Measurements from ENCODE around the gene TMEM131.
"Not testable (repeated sequence)": the region's sequence is repeated elsewhere in the genome, so short reads cannot be mapped to it uniquely, and the experiment has no call there.

The TMEM131 gene

GRCh38 chr2:97723156-97724072, 272.3 kb downstream of the TMEM131 start:
- DNase-seq (ENCODE audit: low read depth, low spot score), result no peak

DNA sequence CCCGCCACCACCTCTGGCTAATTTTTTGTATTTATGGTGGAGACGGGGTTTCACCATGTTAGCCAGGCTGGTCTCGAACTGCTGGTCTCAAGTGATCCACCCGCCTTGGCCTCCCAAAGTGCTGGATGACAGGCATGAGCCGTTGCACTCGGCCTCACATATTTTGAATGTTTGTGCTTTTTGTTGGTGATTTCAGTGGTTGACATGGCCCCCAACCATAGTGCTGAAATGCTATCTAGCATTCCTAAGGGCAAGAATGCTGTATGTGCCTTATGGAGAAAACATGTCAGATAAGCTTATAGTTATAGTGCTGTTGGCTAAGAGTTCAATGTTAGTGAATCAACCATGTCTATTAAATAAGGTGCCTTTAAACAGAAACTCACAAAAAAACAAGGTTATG, 273.5 kb downstream of the TMEM131 start:
- no peak for DNase-seq (ENCODE audit: low read depth, low spot score)

DNA sequence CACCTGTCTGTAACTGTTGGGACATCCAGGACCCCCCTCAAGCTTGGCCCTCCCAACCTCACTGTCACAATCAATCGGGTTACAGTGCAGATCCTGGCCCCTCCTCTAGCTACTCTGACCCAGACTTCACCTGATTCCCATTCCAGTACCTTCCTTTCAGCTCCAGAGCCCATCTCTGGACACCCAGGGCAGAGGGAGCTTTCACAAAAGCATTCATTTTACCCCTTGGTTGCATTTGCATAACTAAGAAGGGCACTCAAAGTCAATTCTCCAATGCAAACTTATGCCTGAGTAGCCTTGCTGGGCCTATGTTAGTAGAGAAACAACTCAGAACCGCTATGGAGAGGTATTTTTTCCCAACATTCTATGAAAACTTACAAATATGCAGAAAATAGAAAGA, 275.0 kb downstream of the TMEM131 start:
- DNase-seq (ENCODE audit: low read depth, low spot score), result no peak

DNA sequence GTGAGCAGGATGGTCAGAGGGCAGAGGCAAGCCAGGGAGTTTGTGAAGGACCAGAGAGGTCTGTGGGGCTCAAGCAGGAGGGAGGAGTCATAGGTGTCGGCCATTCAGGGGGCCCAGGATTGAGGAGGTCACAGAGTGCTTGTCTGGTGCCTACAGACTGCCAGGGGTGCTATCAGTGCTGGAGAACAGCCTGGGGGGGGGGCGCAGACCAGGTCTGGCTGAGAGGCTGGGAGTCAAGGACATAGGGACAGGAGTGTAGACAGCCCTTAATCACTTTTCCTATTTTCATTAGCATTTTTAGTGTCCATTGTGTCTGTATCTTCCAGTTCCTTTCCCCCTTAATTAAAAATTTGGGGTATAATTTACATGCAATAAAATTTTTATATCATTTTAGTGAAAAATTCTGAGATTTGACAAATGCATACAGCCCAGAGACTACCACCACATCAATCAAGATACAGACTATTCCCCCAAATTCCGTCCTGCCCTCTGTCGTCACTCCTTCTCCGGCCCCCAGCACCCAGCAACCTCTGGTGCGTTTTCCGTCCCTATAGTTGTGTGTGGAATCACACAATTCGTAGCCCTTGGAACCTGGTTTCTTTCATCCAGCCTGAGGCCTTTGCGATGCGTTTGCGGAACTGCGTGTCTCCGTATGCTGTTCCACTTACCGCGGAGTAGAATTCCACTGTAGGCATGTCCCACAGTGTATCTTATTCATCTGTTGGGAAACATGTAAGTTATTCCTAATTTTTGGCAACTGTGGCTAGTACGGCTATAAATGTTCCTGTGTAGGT, 276.2 kb downstream of the TMEM131 start:
- DNase-seq (ENCODE audit: low read depth, low spot score), result no peak

DNA sequence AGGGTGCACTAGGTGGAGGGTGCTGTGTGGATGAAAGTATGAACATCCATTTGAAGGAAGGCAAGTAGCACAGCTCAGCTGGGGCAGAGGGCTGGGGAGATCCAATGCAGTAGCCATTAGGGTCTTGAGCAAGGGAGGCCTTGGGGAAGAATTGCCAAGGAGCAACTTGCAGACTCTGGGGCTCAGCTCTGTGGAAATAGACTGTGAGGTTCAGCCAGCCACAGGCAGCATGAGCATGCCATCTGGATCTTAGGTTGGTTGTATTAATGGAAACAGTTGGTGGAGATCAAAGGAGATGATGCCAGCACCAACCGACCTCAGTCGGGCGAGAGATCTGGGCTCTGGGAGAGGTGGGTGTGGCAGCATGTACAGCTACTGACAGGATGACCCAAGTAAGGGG, 276.8 kb downstream of the TMEM131 start:
- no peak for DNase-seq (ENCODE audit: low read depth, low spot score)

DNA sequence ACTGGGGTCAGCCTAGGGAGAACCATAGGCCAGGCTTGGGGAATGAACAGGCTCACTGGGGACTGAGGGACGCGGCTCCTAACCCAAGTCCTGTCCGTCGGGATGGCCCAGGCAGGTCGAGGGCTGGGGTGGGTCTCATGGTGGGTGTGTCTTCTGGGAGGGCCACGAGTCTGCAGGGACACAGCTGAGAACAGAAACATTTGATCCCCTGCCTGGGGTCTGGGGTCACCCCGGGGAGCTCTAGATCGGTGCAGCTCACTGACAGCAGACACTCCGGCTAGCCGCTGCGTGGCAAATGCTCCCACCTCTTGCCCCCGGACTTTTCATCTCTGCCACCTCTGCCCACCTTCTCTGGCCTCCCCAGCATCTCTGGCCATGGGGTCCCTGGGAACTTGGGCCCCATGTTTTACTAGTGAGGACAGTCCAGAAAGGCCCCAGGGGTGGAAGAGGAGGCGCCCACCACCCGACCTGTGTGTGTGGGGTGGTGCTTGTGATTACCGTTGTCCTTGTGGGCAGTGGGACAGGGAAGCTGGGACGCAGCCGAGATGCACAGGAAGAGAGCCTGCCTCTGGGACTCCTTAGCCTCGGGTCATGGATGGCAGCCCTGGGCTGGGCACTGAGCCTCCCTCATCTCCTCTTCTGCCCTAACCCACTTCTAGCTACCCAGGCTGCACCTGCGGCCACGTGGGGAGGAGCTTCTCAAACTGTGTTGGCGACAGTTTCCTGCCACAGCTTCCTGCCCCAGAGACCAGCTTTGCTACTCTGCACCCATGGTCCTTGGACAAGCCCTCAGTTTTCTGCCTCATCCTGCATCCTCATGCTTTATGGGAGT, 277.5 kb downstream of the TMEM131 start:
- no peak for DNase-seq (ENCODE audit: low read depth, low spot score)

- DNase-seq (ENCODE audit: low read depth, low spot score), result no peak
These were observed 278.1 kb downstream of the TMEM131 start for GRCh38 chr2:97717613-97717995.

DNA sequence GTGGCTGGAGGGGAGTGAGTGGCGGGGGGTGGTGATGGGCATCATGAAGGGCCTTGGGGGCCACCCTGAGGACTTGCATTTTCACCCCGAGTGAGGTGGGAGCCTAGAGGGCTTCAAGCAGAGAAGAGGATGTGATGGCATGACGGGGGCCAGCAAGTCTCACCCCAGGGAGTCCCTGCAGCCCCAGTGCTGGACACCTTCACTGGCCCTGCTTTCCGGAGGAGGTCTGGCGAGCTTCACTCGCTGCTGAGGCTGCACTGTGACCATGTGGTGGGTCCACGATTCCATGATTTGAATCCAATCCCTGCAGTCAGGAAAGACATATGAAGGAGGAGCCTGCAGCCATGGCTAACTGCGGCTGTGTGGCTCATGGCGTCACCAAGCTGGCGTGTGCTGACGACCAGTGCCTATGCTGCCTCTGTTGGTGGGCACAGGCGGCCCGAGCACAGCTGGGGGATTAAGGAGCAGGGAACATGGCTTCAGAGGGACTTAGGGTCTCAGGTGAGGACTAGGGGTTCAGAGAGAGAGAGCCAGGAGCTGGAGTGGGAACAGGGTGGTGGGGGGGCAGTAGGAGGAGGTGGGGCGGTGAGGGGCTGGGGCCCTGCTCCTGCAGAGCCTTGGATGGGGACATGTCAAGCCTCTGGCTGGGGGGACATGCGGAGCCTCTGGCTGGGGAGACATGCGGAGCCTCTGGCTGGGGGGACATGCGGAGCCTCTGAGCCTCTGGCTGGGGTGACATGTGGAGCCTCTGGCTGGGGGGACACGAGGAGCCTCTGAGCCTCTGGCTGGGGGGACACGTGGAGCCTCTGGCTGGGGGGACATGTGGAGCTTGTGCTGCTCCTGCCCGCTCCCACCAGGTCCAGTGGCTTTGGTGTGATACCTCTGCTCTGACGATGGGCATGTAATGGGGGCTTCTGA, 278.8 kb downstream of the TMEM131 start:
- no peak for DNase-seq (ENCODE audit: low read depth, low spot score)

DNA sequence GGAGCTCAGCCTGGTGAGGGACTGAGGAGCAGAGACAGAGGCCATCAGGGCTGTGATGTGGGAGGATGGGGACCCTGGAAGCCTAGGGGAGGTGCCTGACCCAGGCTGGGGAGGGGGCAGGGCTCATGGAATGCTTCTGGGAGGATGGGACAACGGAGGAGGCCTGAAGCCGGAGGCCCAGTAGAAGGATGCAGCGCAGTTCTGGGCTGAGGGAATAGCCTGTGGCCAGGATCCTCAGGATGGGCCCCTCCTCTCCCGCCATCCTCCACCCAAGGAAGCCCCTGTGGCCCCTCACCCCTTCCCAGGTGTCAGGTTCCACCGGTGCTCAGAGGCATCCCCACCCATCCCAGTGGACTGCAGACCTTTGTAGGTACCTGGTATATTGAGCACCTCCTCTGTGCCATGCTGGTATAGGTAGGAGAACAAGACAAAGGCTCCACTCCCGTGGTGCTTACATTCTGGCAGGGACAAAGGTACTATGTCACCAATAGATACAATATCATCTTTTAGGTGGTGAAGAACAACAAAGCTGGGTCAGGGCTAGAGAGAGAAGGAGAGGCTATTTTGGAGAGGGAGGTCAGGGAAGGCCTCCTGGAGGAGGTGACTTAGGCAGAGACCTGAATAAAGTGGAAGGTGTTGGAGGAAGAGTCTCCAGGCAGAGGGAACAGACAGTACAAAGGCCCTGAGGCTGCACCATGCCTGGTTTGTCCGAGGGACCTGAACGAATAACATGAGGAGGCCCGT, 279.6 kb downstream of the TMEM131 start:
- no peak for DNase-seq (ENCODE audit: low read depth, low spot score)

DNA sequence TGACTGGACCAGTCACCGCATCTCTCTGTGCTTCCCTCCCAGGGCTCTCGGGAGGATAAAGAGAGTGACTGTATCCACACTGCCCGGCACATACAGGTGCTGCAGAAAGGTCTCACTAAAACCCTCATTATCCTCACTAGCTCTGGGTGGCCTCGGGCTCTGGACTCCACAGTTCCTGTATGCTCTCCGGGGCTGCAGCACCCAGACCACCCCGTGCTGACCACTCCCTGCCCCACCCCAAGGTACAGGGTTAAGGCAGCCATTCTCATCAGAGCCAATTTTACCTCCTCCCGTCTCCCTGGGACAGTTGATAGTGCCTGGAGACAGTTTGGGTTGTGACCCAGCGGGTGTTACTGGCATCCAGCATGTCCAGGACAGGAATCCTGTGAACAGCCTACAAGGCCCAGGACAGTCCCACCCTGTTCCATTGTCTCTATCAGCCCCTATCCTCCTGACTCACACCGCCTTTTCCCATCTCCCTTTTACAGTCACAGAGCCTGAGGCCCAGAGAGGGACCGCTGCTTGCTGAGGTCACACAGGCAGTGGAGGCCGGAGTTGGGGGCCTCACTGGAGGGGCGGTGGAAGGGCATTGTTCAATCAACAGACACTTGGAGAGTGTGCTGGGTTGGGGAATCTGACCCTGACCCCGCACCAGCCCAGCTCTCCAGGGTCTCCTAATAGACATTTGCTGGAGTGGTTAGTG, 280.6 kb downstream of the TMEM131 start:
- DNase-seq (ENCODE audit: low read depth, low spot score), result no peak

DNA sequence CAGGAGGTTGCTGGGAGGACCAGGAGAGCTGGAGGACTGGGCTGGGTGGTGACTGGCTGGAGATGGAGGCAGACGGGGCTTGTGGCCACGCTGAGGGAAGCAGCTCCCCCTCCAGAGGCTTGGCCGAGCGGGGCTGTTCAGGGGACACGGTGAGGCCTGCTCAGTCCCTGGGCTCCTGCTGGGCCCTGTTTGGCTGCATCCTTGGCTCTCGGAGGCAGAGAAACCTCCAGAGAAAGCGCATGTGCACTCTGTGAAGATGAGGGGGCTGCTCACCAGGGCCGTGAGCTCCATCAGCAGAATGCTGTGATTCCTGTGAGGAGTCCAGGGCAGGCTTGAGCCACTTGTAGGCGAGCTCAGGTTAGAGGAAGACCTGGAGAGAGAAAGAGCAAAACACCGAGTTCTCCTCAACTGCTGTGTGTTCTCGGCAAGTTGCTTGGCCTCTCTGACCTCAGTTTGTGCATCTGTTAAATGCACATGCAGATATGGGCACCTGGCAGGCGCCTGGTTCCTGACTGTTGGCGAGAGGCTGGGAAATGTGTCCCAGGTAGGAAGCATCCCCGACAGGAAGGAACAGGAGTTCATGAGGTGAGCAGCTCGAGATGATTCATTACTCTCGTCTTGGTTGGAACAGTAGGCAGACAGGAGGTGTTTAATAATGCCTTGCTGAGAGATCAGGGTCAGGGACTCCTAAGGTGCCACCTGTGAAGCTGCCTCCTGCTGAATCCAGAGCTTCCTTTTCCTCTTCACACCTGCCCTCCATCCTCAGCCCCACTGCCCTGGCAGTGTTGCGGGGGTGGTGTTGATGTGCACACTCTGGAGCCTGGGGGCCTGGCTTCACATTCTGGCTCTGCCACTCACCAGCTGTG, 281.4 kb downstream of the TMEM131 start:
- no peak for DNase-seq (ENCODE audit: low read depth, low spot score)

- no peak for DNase-seq (ENCODE audit: low read depth, low spot score)
These were observed 282.3 kb downstream of the TMEM131 start, which contains the start of gene ZAP70 for GRCh38 chr2:97713296-97714083. Gene ZAP70, plus strand, starts transcription at chr2:97713576. Its CDS starts 10,461 bp downstream, at chr2:97724037.

GRCh38 chr2:97712693-97713295, 283.0 kb downstream of the TMEM131 start:
- no peak for DNase-seq (ENCODE audit: low read depth, low spot score)

DNA sequence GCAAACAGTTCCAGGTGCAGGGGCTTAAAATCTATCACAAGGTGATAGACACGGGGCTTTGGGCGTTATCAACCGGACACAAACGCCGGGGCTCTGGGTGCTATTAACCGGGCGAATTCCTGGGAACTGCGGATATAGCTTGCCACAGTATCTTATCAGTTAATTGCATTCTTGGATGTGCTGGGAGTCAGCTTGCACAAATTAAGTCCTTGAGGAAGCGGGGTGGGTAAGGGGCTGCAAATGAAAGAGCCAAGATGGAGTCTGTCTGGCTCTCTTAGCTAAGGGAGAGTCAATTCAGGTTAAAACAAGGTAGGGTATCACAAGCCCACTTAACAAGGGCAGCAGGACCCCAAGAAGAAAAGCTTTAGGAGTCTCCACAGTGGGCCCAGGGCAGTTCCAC, 283.6 kb downstream of the TMEM131 start:
- DNase-seq (ENCODE audit: low read depth, low spot score), result not testable (repeated sequence)

DNA sequence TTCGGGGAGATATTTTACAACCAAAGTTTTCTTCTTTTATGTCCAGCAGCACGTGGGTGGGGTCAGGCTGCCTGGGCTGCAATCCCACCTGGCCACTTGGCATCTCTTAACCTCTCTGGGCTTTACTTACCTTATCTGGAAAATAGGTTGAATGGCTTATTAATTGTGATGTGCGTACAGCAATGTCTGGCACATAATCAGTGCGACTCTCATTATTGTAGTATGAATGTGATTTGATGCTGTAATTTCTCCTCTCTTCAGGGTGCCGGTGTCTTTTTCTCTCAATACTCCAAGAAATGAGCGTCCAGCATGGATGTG, 284.4 kb downstream of the TMEM131 start:
- no peak for DNase-seq (ENCODE audit: low read depth, low spot score)

- no peak for DNase-seq (ENCODE audit: low read depth, low spot score)
These were observed 287.1 kb downstream of the TMEM131 start for GRCh38 chr2:97708608-97709007.

- no peak for DNase-seq (ENCODE audit: low read depth, low spot score)
These were observed 287.7 kb downstream of the TMEM131 start for GRCh38 chr2:97708048-97708380.
